Fibroblast of the aortic adventitia (primary cell): ENCODE data around the gene STARD10. TPM values are rescaled to one million over a fixed set of nuclear protein-coding genes. Genes with fewer than 3 reads are reported as not detected.

ENCODE experiments used
- DNase-seq: peaks from one replicate; pipeline ENCODE4 v3.0.0-alpha.2; 2010; ENCODE audit warnings: low read depth
- H3K4me3 ChIP-seq: 2 replicates; pipeline ENCODE4 v1.5.1; 2011; ENCODE audit warnings: low read depth, mild to moderate bottlenecking, control low read depth, low read length, moderate library complexity
- CTCF ChIP-seq: IDR thresholded peaks from 2 replicates; pipeline ENCODE4 v1.5.1; 2011; ENCODE audit warnings: mild to moderate bottlenecking, low read length, control low read depth, inconsistent platforms; ENCODE audit not compliant: insufficient read depth
- total RNA-seq: library from RNA; depleted of rRNA; stranded (reverse); fragments of >200 nt; gene quantifications from 2 replicates; pipeline ENCODE4 v1.2.3, GENCODE V29; 2012; ENCODE audit warnings: low replicate concordance

The STARD10 gene
- total RNA-seq, 1 donor, result 21.4 TPM

GRCh38 chr11:72740562-72741428 lies 53.1 kb downstream of the STARD10 start:
- H3K4me3 ChIP-seq, result no peak overlapping the region
- no peak for DNase-seq
- no peak for TF ChIP-seq CTCF

GRCh38 chr11:72740060-72740424 lies 53.8 kb downstream of the STARD10 start:
- TF ChIP-seq CTCF, result no peak
- H3K4me3 ChIP-seq, result no peak overlapping the region
- no peak for DNase-seq

GRCh38 chr11:72739240-72740059 lies 54.4 kb downstream of the STARD10 start:
- no peak for TF ChIP-seq CTCF
- H3K4me3 ChIP-seq, result no peak overlapping the region
- no peak for DNase-seq

GRCh38 chr11:72738199-72739141 lies 55.4 kb downstream of the STARD10 start:
- DNase-seq, result peak; percentile 68
- no peak for TF ChIP-seq CTCF
- H3K4me3 ChIP-seq, result no peak overlapping the region

- H3K4me3 ChIP-seq, result no peak overlapping the region
- no peak for TF ChIP-seq CTCF
- DNase-seq, result no peak
These were observed 56.5 kb downstream of the STARD10 start for GRCh38 chr11:72737336-72737735.

GRCh38 chr11:72736452-72737069 lies 57.3 kb downstream of the STARD10 start:
- TF ChIP-seq CTCF, result no peak
- peak; percentile 34 for DNase-seq
- H3K4me3 ChIP-seq, result no peak overlapping the region
